Transverse colon (tissue), 4 donors: ENCODE data around the gene PPP1R9B.

ENCODE experiments used
- CTCF ChIP-seq, 5 experiments: fragments of 200-600 bp in 3 of 5; fragments of 450-650 bp in 2 of 5; sonication (generic) in 3 of 5; IDR thresholded peaks; 1 replicate in 2 of 5; 2 replicates in 3 of 5; pipeline ENCODE4 v1.5.1; 2016 to 2017; ENCODE audit warnings: antibody characterized with exemption in 5 of 5, inconsistent platforms in 3 of 5, mild to moderate bottlenecking in 2 of 5, moderate library complexity in 1 of 5
- POLR2AphosphoS5 ChIP-seq, 3 donors: sonication (generic); formaldehyde crosslinking; IDR thresholded peaks; one replicate each; pipeline ENCODE4 v1.6.1; 2016; ENCODE audit warnings: antibody characterized with exemption in 3 of 3

- TF ChIP-seq CTCF (IDR thresholded peaks at IDR 0.05) (no peak), POLR2AphosphoS5 (IDR thresholded peaks at IDR 0.05) (no peak)
Measured at GRCh38 chr17:50155115-50155819, 4.8 kb upstream of the PPP1R9B start.
